ENCODE data around the gene IGF2BP3. TPM values are rescaled to one million over a fixed set of nuclear protein-coding genes. Genes with fewer than 3 reads are reported as not detected.

The IGF2BP3 gene
- polyA plus RNA-seq, 1 donor (not counting 4 experiments of a cell fraction or from before 2014, with no cell fraction given) = 22.3 TPM

- peaks cover 2% of the 10 kb centered on the region for H4K20me1 ChIP-seq (ENCODE audit: control insufficient read depth, extremely low read depth, insufficient read depth, low read length)
- dilution Hi-C loops (cut with MboI; ENCODE audit: extremely low pct_ligation_motif_present, low sequenced_read_pairs) = no loop called here
- no peak overlapping the region for H3K4me3 ChIP-seq (ENCODE audit: control insufficient read depth in 2 of 3, extremely low read depth in 1 of 3, insufficient read depth in 2 of 3, low read depth in 1 of 3, low read length in 3 of 3)
- DNase-seq (ENCODE audit: low read depth, low spot score) (no peak), FAIRE-seq (peak; percentile 71)
- no peaks in the 10 kb centered on the region for H3K4me1 ChIP-seq (ENCODE audit: control insufficient read depth, extremely low read depth, insufficient read depth, low read length)
- H3K27ac ChIP-seq (ENCODE audit: control insufficient read depth, insufficient read depth, low read length) = no peak overlapping the region
- peaks cover 41% of the 10 kb centered on the region for H3K79me2 ChIP-seq (ENCODE audit: control insufficient read depth, insufficient read depth, low read length)
- no peak overlapping the region for H3K4me2 ChIP-seq (ENCODE audit: control insufficient read depth, extremely low read depth, insufficient read depth, low read depth, low read length)
- H3K9me1 ChIP-seq (ENCODE audit: control insufficient read depth, extremely low read depth, insufficient read depth, low read length) = no peaks in the 10 kb centered on the region
- H3K27me3 ChIP-seq (ENCODE audit: control insufficient read depth, extremely low read depth, insufficient read depth, low read length) = no peaks in the 10 kb centered on the region
- no peak overlapping the region for H3K9ac ChIP-seq (ENCODE audit: control insufficient read depth, extremely low read depth, insufficient read depth, low read length)
- H3K36me3 ChIP-seq (ENCODE audit: control insufficient read depth in 2 of 2, extremely low read depth in 1 of 2, insufficient read depth in 2 of 2, low read length in 2 of 2) = no peaks in the 10 kb centered on the region
- TF ChIP-seq CTCF (optimal IDR thresholded peaks at IDR 0.05 in 1 of 3, IDR thresholded peaks at IDR 0.05 in 1 of 3, conservative IDR thresholded peaks at IDR 0.05 in 1 of 3; ENCODE audit: extremely low read depth in 1 of 3, insufficient read depth in 2 of 3, low read length in 3 of 3) (no peak), EZH2 (IDR thresholded peaks at IDR 0.05; ENCODE audit: low read length) (no peak)
- no peak overlapping the region for H2AFZ ChIP-seq (ENCODE audit: control insufficient read depth, low read length)
- H3K9me3 ChIP-seq (ENCODE audit: control insufficient read depth, low read depth, low read length) = no peaks in the 10 kb centered on the region
Measured at GRCh38 chr7:23458044-23458443, 12.2 kb downstream of the IGF2BP3 start.

- Histone ChIP-seq H2AFZ (ENCODE audit: control insufficient read depth, low read length) (no peak overlapping the region), H3K79me2 (ENCODE audit: control insufficient read depth, insufficient read depth, low read length) (peaks cover 28% of the 10 kb centered on the region), H3K4me2 (ENCODE audit: control insufficient read depth, extremely low read depth, insufficient read depth, low read depth, low read length) (no peak overlapping the region), H3K9ac (ENCODE audit: control insufficient read depth, extremely low read depth, insufficient read depth, low read length) (no peak overlapping the region), H4K20me1 (ENCODE audit: control insufficient read depth, extremely low read depth, insufficient read depth, low read length) (peaks cover 2% of the 10 kb centered on the region), H3K4me3 (ENCODE audit: control insufficient read depth in 2 of 3, extremely low read depth in 1 of 3, insufficient read depth in 2 of 3, low read depth in 1 of 3, low read length in 3 of 3) (no peak overlapping the region), H3K27ac (ENCODE audit: control insufficient read depth, insufficient read depth, low read length) (no peak overlapping the region), H3K9me3 (ENCODE audit: control insufficient read depth, low read depth, low read length) (no peaks in the 10 kb centered on the region), H3K9me1 (ENCODE audit: control insufficient read depth, extremely low read depth, insufficient read depth, low read length) (no peaks in the 10 kb centered on the region), H3K4me1 (ENCODE audit: control insufficient read depth, extremely low read depth, insufficient read depth, low read length) (no peaks in the 10 kb centered on the region), H3K36me3 (ENCODE audit: control insufficient read depth in 2 of 2, extremely low read depth in 1 of 2, insufficient read depth in 2 of 2, low read length in 2 of 2) (no peaks in the 10 kb centered on the region), H3K27me3 (ENCODE audit: control insufficient read depth, extremely low read depth, insufficient read depth, low read length) (no peaks in the 10 kb centered on the region)
- FAIRE-seq (no peak), DNase-seq (ENCODE audit: low read depth, low spot score) (no peak)
- TF ChIP-seq EZH2 (IDR thresholded peaks at IDR 0.05; ENCODE audit: low read length) (no peak), CTCF (optimal IDR thresholded peaks at IDR 0.05 in 1 of 3, IDR thresholded peaks at IDR 0.05 in 1 of 3, conservative IDR thresholded peaks at IDR 0.05 in 1 of 3; ENCODE audit: extremely low read depth in 1 of 3, insufficient read depth in 2 of 3, low read length in 3 of 3) (no peak)
- dilution Hi-C loops (cut with MboI; ENCODE audit: extremely low pct_ligation_motif_present, low sequenced_read_pairs) = no loop called here
Measured at GRCh38 chr7:23456093-23456492, 14.2 kb downstream of the IGF2BP3 start.

Data from keratinocyte (primary cell).